Hepatocyte (in vitro differentiated cells): Measurements from ENCODE around the gene AKAP4. TPM values are rescaled to one million over a fixed set of nuclear protein-coding genes. Genes with fewer than 3 reads are reported as not detected.
A peak's percentile ranks its signal among the peaks of the same experiment; 100 is the strongest.

Experiments
- DNase-seq: peaks from one replicate; pipeline ENCODE4 v3.0.0-alpha.2; 2016; ENCODE audit warnings: low spot score
- H2AFZ ChIP-seq: fragments of 200-600 bp; sonication (generic); 2 replicates; pipeline ENCODE4 v1.6.0; 2016; ENCODE audit warnings: antibody characterized with exemption, mild to moderate bottlenecking
- H3K27ac ChIP-seq: fragments of 200-600 bp; sonication (generic); 2 replicates; pipeline ENCODE4 v1.5.1; 2016; ENCODE audit warnings: mild to moderate bottlenecking
- H3K27me3 ChIP-seq: fragments of 200-600 bp; sonication (generic); 2 replicates; pipeline ENCODE4 v1.6.1; 2016
- H3K36me3 ChIP-seq: fragments of 200-600 bp; sonication (generic); replicated peaks from 2 replicates; pipeline ENCODE4 v1.5.1; 2016; ENCODE audit warnings: low read depth; ENCODE audit not compliant: insufficient read depth
- H3K4me1 ChIP-seq: fragments of 200-600 bp; sonication (generic); 2 replicates; pipeline ENCODE4 v1.5.1; 2016; ENCODE audit warnings: mild to moderate bottlenecking, moderate library complexity; ENCODE audit not compliant: insufficient read depth
- H3K4me2 ChIP-seq: fragments of 200-600 bp; sonication (generic); 2 replicates; pipeline ENCODE4 v1.6.0; 2016
- H3K4me3 ChIP-seq: fragments of 200-600 bp; sonication (generic); 2 replicates; pipeline ENCODE4 v1.5.1; 2016; ENCODE audit warnings: mild to moderate bottlenecking
- H3K79me2 ChIP-seq: fragments of 200-600 bp; sonication (generic); 2 replicates; pipeline ENCODE4 v1.6.0; 2017; ENCODE audit warnings: mild to moderate bottlenecking
- H3K9me2 ChIP-seq: fragments of 200-600 bp; sonication (generic); replicated peaks from 2 replicates; pipeline ENCODE4 v1.6.0; 2017; ENCODE audit warnings: mild to moderate bottlenecking; ENCODE audit not compliant: insufficient read depth
- H3K9me3 ChIP-seq: fragments of 200-600 bp; sonication (generic); 2 replicates; pipeline ENCODE4 v1.5.1; 2016; ENCODE audit warnings: low read depth, mild to moderate bottlenecking
- H4K20me1 ChIP-seq: fragments of 200-600 bp; sonication (generic); 2 replicates; pipeline ENCODE4 v1.6.0; 2016; ENCODE audit warnings: mild to moderate bottlenecking; ENCODE audit not compliant: insufficient read depth, poor library complexity, severe bottlenecking
- EZH2 ChIP-seq: fragments of 200-600 bp; sonication (generic); IDR thresholded peaks from 2 replicates; pipeline ENCODE4 v1.6.1; 2016; ENCODE audit warnings: antibody characterized with exemption, mild to moderate bottlenecking, borderline replicate concordance
- EZH2phosphoT487 ChIP-seq: fragments of 200-600 bp; sonication (generic); IDR thresholded peaks from one replicate; pipeline ENCODE4 v1.6.1; 2018; ENCODE audit warnings: antibody characterized with exemption, mild to moderate bottlenecking, low read depth, moderate library complexity; ENCODE audit not compliant: unreplicated experiment, severe bottlenecking
- WGBS: methylation state at CpG from one replicate; pipeline ENCODE4 v1.1.6; 2016; ENCODE audit warnings: low lambda C conversion rate; ENCODE audit errors: missing lambda C conversion rate; 5-methylcytosine and 5-hydroxymethylcytosine counted together
- polyA plus RNA-seq: library from polyadenylated mRNA; unstranded; fragments of >200 nt; fragmentation: Nextera tagmentation; extraction: Ambion mirVana; gene quantifications from 2 replicates; pipeline ENCODE4 v1.2.1, GENCODE V29; 2016
- total RNA-seq: library from RNA; depleted of rRNA; stranded (reverse); fragments of >200 nt; gene quantifications from 2 replicates; pipeline ENCODE4 v1.2.3, GENCODE V29; 2014
- TF ChIP-seq, protein P1 (sequence below): fragments of 200-600 bp; sonication (generic); IDR thresholded peaks from 2 replicates; pipeline ENCODE4 v1.5.1; 2016; ENCODE audit warnings: antibody characterized with exemption, mild to moderate bottlenecking; ENCODE audit not compliant: poor library complexity

Gene AKAP4
- total and polyA plus RNA-seq, 2 experiments from 2014 or later: 0.23 TPM; not detected in 1

GRCh38 chrX:50204364-50204899, 3.6 kb upstream of the AKAP4 start, which contains the start of gene CCNB3:
TSS of gene CCNB3 (plus strand) at chrX:50204765. CDS start at chrX:50285164, 80,399 bp downstream.
- WGBS: 37% methylated on average over 15 of the region's 19 CpGs
- H3K27ac ChIP-seq: peak within 1 kb of the TSS; percentile 50
- H3K4me1 ChIP-seq: peaks cover 5% of the 10 kb centered on the region
- peak within 1 kb of the TSS; percentile 13 for H2AFZ ChIP-seq
- H3K4me2 ChIP-seq: peak within 1 kb of the TSS; percentile 57
- H3K9me2 ChIP-seq: no peaks in the 10 kb centered on the region
- H3K27me3 ChIP-seq: no peaks in the 10 kb centered on the region
- no peak within 1 kb of the TSS for H3K4me3 ChIP-seq
- no peaks in the 10 kb centered on the region for H3K79me2 ChIP-seq
- H4K20me1 ChIP-seq: no peaks in the 10 kb centered on the region
- H3K36me3 ChIP-seq: no peaks in the 10 kb centered on the region
- peak; percentile 72 for DNase-seq
- TF ChIP-seq, protein P1, sequence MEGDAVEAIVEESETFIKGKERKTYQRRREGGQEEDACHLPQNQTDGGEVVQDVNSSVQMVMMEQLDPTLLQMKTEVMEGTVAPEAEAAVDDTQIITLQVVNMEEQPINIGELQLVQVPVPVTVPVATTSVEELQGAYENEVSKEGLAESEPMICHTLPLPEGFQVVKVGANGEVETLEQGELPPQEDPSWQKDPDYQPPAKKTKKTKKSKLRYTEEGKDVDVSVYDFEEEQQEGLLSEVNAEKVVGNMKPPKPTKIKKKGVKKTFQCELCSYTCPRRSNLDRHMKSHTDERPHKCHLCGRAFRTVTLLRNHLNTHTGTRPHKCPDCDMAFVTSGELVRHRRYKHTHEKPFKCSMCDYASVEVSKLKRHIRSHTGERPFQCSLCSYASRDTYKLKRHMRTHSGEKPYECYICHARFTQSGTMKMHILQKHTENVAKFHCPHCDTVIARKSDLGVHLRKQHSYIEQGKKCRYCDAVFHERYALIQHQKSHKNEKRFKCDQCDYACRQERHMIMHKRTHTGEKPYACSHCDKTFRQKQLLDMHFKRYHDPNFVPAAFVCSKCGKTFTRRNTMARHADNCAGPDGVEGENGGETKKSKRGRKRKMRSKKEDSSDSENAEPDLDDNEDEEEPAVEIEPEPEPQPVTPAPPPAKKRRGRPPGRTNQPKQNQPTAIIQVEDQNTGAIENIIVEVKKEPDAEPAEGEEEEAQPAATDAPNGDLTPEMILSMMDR: peak; percentile 67
- TF ChIP-seq EZH2phosphoT487: no peak
- H3K9me3 ChIP-seq: no peaks in the 10 kb centered on the region

DNA sequence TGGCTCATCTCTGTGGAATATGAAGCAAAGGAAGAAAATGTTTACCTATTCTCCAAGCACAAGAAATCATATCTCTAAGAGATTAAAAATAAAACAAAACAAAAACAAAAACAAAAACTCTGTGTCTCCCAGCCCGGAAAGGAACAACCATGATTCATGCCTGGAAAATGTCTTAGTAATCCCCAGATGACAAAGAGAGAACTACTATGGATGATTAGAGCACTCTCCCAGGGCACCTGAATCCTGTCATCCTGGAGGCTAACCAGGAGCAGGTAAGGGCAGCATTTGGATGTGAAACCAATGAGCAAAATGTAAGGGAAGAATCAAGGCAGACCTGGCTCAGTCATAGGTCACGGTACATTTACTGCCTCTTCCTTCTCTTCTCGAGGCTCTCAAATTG, 1.7 kb upstream of the AKAP4 start:
- Histone ChIP-seq H4K20me1 (no peaks in the 10 kb centered on the region), H3K4me1 (peaks cover 5% of the 10 kb centered on the region), H3K79me2 (no peaks in the 10 kb centered on the region), H3K36me3 (no peaks in the 10 kb centered on the region), H2AFZ (no peak overlapping the region), H3K4me3 (no peak overlapping the region), H3K27ac (peak overlapping the region; percentile 63), H3K4me2 (no peak overlapping the region), H3K27me3 (no peaks in the 10 kb centered on the region), H3K9me2 (no peaks in the 10 kb centered on the region), H3K9me3 (no peaks in the 10 kb centered on the region)
- WGBS: 54% methylated on average over 3 of the region's 3 CpGs
- TF ChIP-seq, protein P1: no peak
- TF ChIP-seq EZH2phosphoT487 (no peak), EZH2 (no peak)
- DNase-seq: no peak

DNA sequence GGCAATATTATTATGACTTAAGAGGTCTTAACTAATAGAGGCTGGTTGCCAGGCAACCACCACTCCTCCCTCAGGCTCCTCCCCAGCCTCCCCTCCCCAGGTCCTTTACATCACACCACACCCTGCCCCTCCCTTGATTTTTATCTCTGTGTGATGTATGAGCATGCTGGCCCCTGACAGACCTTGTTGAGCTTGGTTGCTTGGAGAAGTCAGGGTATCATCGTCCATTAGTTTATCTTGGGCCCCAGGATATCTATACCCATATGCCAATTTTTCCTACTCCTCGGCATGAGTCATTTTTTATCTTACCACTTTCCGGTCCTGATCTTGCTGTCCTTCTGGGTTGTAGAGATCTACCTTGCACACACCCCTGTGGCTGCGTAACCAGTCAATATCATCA, 2.5 kb downstream of the AKAP4 start:
- 49% methylated on average over 4 of the region's 4 CpGs for WGBS
- no peaks in the 10 kb centered on the region for H3K36me3 ChIP-seq
- no peaks in the 10 kb centered on the region for H3K9me3 ChIP-seq
- no peaks in the 10 kb centered on the region for H3K79me2 ChIP-seq
- no peak overlapping the region for H2AFZ ChIP-seq
- H4K20me1 ChIP-seq: no peaks in the 10 kb centered on the region
- no peak overlapping the region for H3K4me3 ChIP-seq
- H3K27ac ChIP-seq: no peak overlapping the region
- H3K4me2 ChIP-seq: no peak overlapping the region
- no peaks in the 10 kb centered on the region for H3K27me3 ChIP-seq
- TF ChIP-seq, protein P1: no peak
- no peak for TF ChIP-seq EZH2
- no peak for TF ChIP-seq EZH2phosphoT487
- H3K4me1 ChIP-seq: no peaks in the 10 kb centered on the region
- DNase-seq: peak; percentile 33
- H3K9me2 ChIP-seq: no peaks in the 10 kb centered on the region
